Upper lobe of right lung (tissue), 1 donor: ENCODE data around the gene ABHD18. TPM values are rescaled to one million over a fixed set of nuclear protein-coding genes. Genes with fewer than 3 reads are reported as not detected.
"Not testable (repeated sequence)": the region's sequence is repeated elsewhere in the genome, so short reads cannot be mapped to it uniquely, and the experiment has no call there.

Experiments used
- ATAC-seq: fragments of 200-7000 bp; cut with Tn5 transposase; one replicate; pipeline ENCODE4 v1.9.1; 2020; ENCODE audit warnings: mild to moderate bottlenecking, moderate library complexity
- DNase-seq: peaks from one replicate; pipeline ENCODE4 v3.0.0-alpha.2; 2020
- H3K27ac ChIP-seq: fragments of 200-600 bp; one replicate; pipeline ENCODE4 v1.8.0; 2022
- H3K27me3 ChIP-seq: fragments of 200-600 bp; one replicate; pipeline ENCODE4 v1.8.0; 2022; ENCODE audit warnings: mild to moderate bottlenecking
- H3K36me3 ChIP-seq: fragments of 200-600 bp; one replicate; pipeline ENCODE4 v1.8.0; 2022
- H3K4me1 ChIP-seq: fragments of 200-600 bp; one replicate; pipeline ENCODE4 v1.8.0; 2022
- H3K4me3 ChIP-seq: fragments of 200-600 bp; one replicate; pipeline ENCODE4 v1.8.0; 2022; ENCODE audit warnings: mild to moderate bottlenecking
- H3K9me3 ChIP-seq: fragments of 200-600 bp; one replicate; pipeline ENCODE4 v1.8.0; 2022
- intact Hi-C: fragments of 100-400 bp; cut with DNase I; formaldehyde crosslinking; loops from one replicate; pipeline ENCODE4 v1.11.0; 2022
- total RNA-seq: library from RNA; stranded (reverse); fragmentation: NEBNext Ultra II Directional; extraction: Animal tissue kit (Norgen Biotek cat#: 25700); gene quantifications from one replicate; pipeline ENCODE4 v1.2.1, GENCODE V29; 2021
- TF ChIP-seq, protein P1 (sequence below): fragments of 200-600 bp; IDR thresholded peaks from one replicate; pipeline ENCODE4 v1.8.0; 2022; ENCODE audit warnings: antibody characterized with exemption
- donor health status: DM: no; HTN: yes; CAD: no; lungs with severe emphysema.

Gene ABHD18
- total RNA-seq, 1 donor from 2014 or later = 14.4 TPM

- intact Hi-C loops = no loop called here
- Histone ChIP-seq H3K27me3 (no peaks in the 10 kb centered on the region), H3K36me3 (peaks cover 15% of the 10 kb centered on the region), H3K4me3 (no peak overlapping the region), H3K27ac (no peak overlapping the region), H3K4me1 (no peaks in the 10 kb centered on the region), H3K9me3 (no peaks in the 10 kb centered on the region)
- TF ChIP-seq, protein P1, sequence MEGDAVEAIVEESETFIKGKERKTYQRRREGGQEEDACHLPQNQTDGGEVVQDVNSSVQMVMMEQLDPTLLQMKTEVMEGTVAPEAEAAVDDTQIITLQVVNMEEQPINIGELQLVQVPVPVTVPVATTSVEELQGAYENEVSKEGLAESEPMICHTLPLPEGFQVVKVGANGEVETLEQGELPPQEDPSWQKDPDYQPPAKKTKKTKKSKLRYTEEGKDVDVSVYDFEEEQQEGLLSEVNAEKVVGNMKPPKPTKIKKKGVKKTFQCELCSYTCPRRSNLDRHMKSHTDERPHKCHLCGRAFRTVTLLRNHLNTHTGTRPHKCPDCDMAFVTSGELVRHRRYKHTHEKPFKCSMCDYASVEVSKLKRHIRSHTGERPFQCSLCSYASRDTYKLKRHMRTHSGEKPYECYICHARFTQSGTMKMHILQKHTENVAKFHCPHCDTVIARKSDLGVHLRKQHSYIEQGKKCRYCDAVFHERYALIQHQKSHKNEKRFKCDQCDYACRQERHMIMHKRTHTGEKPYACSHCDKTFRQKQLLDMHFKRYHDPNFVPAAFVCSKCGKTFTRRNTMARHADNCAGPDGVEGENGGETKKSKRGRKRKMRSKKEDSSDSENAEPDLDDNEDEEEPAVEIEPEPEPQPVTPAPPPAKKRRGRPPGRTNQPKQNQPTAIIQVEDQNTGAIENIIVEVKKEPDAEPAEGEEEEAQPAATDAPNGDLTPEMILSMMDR = no peak
- DNase-seq (no peak), ATAC-seq (no peak)
Observed at GRCh38 chr4:127930175-127930574, 35.0 kb upstream of the ABHD18 start.

DNA sequence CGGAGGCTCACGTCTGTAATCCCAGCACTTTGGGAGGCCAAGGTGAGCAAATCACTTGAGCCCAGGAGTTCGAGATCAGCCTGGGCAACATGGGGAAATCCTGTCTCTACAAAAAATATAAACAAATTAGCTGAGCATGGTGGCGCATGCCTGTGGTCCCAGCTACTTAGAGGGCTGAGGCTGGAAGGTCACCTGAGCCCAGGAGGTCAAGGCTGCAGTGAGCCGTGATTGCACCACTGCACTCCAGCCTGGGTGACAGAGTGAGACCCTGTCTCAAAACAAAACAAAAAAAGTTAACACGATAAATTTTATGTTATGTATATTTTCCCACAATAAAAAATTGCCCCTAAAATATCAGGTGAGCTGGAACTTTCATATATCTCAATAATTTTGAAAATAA lies 33.4 kb upstream of the ABHD18 start:
- ATAC-seq, H3K4me3 ChIP-seq, H3K27me3 ChIP-seq, DNase-seq, intact Hi-C loops, H3K9me3 ChIP-seq, H3K4me1 ChIP-seq, H3K27ac ChIP-seq: not testable (repeated sequence)
- H3K36me3 ChIP-seq = peaks cover 15% of the 10 kb centered on the region

DNA sequence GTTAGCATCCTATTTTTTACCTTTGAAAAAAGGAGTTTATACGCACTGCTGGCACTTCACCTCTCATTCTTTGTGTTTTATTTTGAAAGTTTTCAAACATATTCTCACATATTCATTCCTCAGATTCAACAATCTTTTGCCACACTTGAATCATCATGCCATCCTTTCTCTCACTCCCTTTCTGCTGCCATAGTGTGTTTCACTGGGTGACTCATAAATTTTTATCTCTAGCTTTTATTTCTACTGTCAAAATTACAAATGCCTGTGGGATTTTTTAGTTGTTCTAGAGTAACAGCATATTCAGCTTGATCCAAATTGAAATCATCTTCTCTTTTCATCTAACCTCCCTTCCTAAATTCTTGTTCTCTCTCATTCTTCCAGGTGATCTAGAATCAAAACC lies 28.2 kb upstream of the ABHD18 start:
- no peaks in the 10 kb centered on the region for H3K27me3 ChIP-seq
- TF ChIP-seq, protein P1 = no peak
- H3K27ac ChIP-seq = no peak overlapping the region
- peaks cover 15% of the 10 kb centered on the region for H3K36me3 ChIP-seq
- H3K9me3 ChIP-seq = no peaks in the 10 kb centered on the region
- DNase-seq (no peak), ATAC-seq (no peak)
- H3K4me3 ChIP-seq = no peak overlapping the region
- H3K4me1 ChIP-seq = no peaks in the 10 kb centered on the region
- intact Hi-C loops = no loop called here

- ATAC-seq (no peak), DNase-seq (no peak)
- Histone ChIP-seq H3K9me3 (no peaks in the 10 kb centered on the region), H3K27ac (no peak overlapping the region), H3K4me1 (no peaks in the 10 kb centered on the region), H3K27me3 (no peaks in the 10 kb centered on the region), H3K36me3 (peaks cover 14% of the 10 kb centered on the region), H3K4me3 (no peak overlapping the region)
- TF ChIP-seq, protein P1 = no peak
- intact Hi-C loops = no loop called here
Observed at GRCh38 chr4:127957105-127957504, 8.1 kb upstream of the ABHD18 start.

DNA sequence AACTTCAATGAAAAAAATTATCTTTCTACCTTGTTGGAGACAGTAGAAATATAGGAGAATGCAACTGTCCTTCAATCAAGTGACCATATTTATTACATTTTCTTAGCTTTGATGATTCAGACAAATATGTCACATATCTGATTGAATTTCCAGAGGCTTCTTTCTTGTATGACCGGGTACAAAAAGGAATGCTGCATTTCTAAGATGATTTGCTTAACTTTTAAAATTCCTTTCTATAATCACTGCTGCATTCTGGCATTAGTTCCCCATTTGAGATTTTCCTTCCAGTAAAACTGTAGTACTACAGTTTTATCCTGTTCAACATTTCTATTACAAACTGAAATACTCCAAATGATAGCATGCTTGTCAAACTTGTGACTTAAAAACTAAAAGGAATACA lies 5.4 kb upstream of the ABHD18 start:
- no peak overlapping the region for H3K27ac ChIP-seq
- TF ChIP-seq, protein P1 = no peak
- intact Hi-C loops = no loop called here
- DNase-seq (no peak), ATAC-seq (no peak)
- peaks cover 12% of the 10 kb centered on the region for H3K36me3 ChIP-seq
- H3K4me3 ChIP-seq = no peak overlapping the region
- no peaks in the 10 kb centered on the region for H3K27me3 ChIP-seq
- no peaks in the 10 kb centered on the region for H3K9me3 ChIP-seq
- no peaks in the 10 kb centered on the region for H3K4me1 ChIP-seq

DNA sequence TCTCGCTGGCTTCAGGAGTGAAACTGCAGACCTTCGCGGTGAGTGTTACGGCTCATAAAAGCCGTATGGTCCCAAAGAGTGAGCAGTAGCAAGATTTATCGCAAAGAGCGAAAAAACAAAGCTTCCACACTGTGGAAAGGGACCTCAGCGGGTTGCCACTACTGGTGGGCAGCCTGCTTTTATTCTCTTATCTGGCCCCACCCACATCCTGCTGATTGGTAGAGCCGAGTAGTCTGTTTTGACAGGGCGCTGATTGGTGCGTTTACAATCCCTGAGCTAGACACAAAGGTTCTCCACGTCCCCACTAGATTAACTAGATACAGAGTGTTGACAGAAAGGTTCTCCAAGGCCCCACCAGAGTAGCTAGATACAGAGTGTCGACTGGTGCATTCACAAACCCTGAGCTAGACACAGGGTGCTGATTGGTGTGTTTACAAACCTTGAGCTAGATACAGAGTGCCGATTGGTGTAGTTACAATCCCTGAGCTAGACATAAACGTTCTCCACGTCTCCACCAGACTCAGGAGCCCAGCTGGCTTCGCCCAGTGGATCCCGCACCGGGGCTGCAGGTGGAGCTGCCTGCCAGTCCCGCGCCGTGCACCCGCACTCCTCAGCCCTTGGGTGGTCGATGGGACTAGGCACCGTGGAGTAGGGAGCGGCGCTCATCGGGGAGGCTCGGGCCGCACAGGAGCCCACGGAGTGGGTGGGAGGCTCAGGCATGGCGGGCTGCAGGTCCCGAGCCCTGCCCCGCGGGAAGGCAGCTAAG lies 1.4 kb upstream of the ABHD18 start:
- ATAC-seq, intact Hi-C loops, DNase-seq, H3K27me3 ChIP-seq, H3K9me3 ChIP-seq, H3K36me3 ChIP-seq, H3K4me1 ChIP-seq: not testable (repeated sequence)
- peak overlapping the region; percentile 95 for H3K27ac ChIP-seq
- peak overlapping the region; percentile 97 for H3K4me3 ChIP-seq

- H3K36me3 ChIP-seq, H3K4me1 ChIP-seq, H3K9me3 ChIP-seq, intact Hi-C loops, DNase-seq, H3K27me3 ChIP-seq: not testable (repeated sequence)
- peak overlapping the region; percentile 97 for H3K4me3 ChIP-seq
- peak; percentile 38 for ATAC-seq
- peak overlapping the region; percentile 95 for H3K27ac ChIP-seq
Observed at GRCh38 chr4:127964426-127965061, 662 bp upstream of the ABHD18 start.
